Spleen (tissue), 11 donors: ENCODE results near the gene ASB13. TPM values are rescaled to one million over a fixed set of nuclear protein-coding genes. Genes with fewer than 3 reads are reported as not detected.
A peak's percentile ranks its signal among the peaks of the same experiment; 100 is the strongest.

ENCODE experiments used
- DNase-seq: peaks from one replicate; pipeline ENCODE4 v3.0.0-alpha.2; 2020
- H3K27ac ChIP-seq, 8 donors: fragments of 200-600 bp; sonication (generic) in 7 of 8; 1 replicate in 4 of 8; 2 replicates in 4 of 8; pipeline versions ENCODE4 v1.5.0 to v1.8.0; 2016 to 2021; ENCODE audit warnings: inconsistent platforms in 4 of 8, mild to moderate bottlenecking in 4 of 8, moderate library complexity in 1 of 8
- H3K27me3 ChIP-seq, 7 donors: fragments of 200-600 bp; sonication (generic) in 6 of 7; replicated peaks in 1 of 7; 1 replicate in 4 of 7; 2 replicates in 3 of 7; pipeline versions ENCODE4 v1.5.0 to v1.8.0; 2016 to 2021; ENCODE audit warnings: inconsistent platforms in 3 of 7, mild to moderate bottlenecking in 1 of 7
- H3K36me3 ChIP-seq, 6 donors: fragments of 200-600 bp; sonication (generic) in 5 of 6; 1 replicate in 4 of 6; 2 replicates in 2 of 6; pipeline versions ENCODE4 v1.5.0 to v1.8.0; 2016 to 2021; ENCODE audit warnings: inconsistent platforms in 2 of 6
- H3K4me1 ChIP-seq, 6 donors: fragments of 200-600 bp; sonication (generic) in 5 of 6; 1 replicate in 3 of 6; 2 replicates in 3 of 6; pipeline versions ENCODE4 v1.5.0 to v1.8.0; 2016 to 2021; ENCODE audit warnings: inconsistent platforms in 3 of 6
- H3K4me3 ChIP-seq, 8 donors: fragments of 200-600 bp; sonication (generic) in 7 of 8; 1 replicate in 4 of 8; 2 replicates in 4 of 8; pipeline versions ENCODE4 v1.5.0 to v1.8.0; 2016 to 2021; ENCODE audit warnings: inconsistent platforms in 4 of 8, mild to moderate bottlenecking in 4 of 8, moderate library complexity in 2 of 8
- H3K9me3 ChIP-seq, 8 donors: fragments of 200-600 bp; sonication (generic) in 7 of 8; 1 replicate in 4 of 8; 2 replicates in 4 of 8; pipeline versions ENCODE4 v1.5.0 to v1.8.0; 2016 to 2021; ENCODE audit warnings: inconsistent platforms in 4 of 8
- POLR2A ChIP-seq, 3 donors: fragments of 450-650 bp; IDR thresholded peaks; one replicate each; pipeline ENCODE4 v1.5.1; 2017; ENCODE audit warnings: antibody characterized with exemption in 3 of 3, mild to moderate bottlenecking in 1 of 3
- POLR2AphosphoS5 ChIP-seq, 3 donors: sonication (generic); formaldehyde crosslinking; IDR thresholded peaks; one replicate each; pipeline ENCODE4 v1.5.1; 2017; ENCODE audit warnings: antibody characterized with exemption in 3 of 3
- WGBS, 5 donors: extraction: QIAGEN DNeasy Blood & Tissue Kit in 3 of 5; methylation state at CpG; one replicate each; pipeline versions ENCODE4 v1.1.5 to v1.1.7; 2013 to 2018; 5-methylcytosine and 5-hydroxymethylcytosine counted together
- intact Hi-C: fragments of 100-400 bp; cut with DNase I; formaldehyde crosslinking; loops from one replicate; pipeline ENCODE4 v1.15.0; 2023; ENCODE audit warnings: low total_unique reads
- polyA plus RNA-seq, 3 donors: library from polyadenylated mRNA; stranded (reverse); fragments of 200-250 nt; gene quantifications; one replicate each; pipeline ENCODE4 v1.2.1, GENCODE V29; 2013
- total RNA-seq, 7 donors: library from RNA; depleted of rRNA in 3 of 7; stranded (reverse); fragments of >200 nt in 3 of 7; fragmentation: NEBNext Ultra II Directional in 4 of 7; extraction: Animal tissue kit (Norgen Biotek cat#: 25700) in 4 of 7; gene quantifications; one replicate each; pipeline versions ENCODE4 v1.1.0 to v1.2.1, GENCODE V29; 2016 to 2021
- TF ChIP-seq, protein P1 (sequence below), 11 experiments: fragments of 200-600 bp in 7 of 11; fragments of 450-650 bp in 4 of 11; sonication (generic) in 4 of 11; IDR thresholded peaks in 8 of 11; conservative IDR thresholded peaks in 3 of 11; 1 replicate in 7 of 11; 2 replicates in 4 of 11; pipeline versions ENCODE4 v1.4.0 to v1.8.0; 2016 to 2021; ENCODE audit warnings: antibody characterized with exemption in 11 of 11, inconsistent platforms in 4 of 11, mild to moderate bottlenecking in 1 of 11
- donor health status: healthy with polysubstance abuse.
- donor health status: DM: no; HTN: no; CAD: no; lungs with moderate emphysema.
- donor health status: DM: no; HTN: no; CAD: no.
- donor health status: Bipolar disorder and iron deficiency.
- donor health status: healthy.
- donor health status: DM: no; HTN: no; CAD: no.
- donor health status: DM: yes; HTN: yes; CAD: no.

ASB13 gene
- total and polyA plus RNA-seq, 10 donors = 17.0 to 29.6 (median 21.8) TPM

DNA sequence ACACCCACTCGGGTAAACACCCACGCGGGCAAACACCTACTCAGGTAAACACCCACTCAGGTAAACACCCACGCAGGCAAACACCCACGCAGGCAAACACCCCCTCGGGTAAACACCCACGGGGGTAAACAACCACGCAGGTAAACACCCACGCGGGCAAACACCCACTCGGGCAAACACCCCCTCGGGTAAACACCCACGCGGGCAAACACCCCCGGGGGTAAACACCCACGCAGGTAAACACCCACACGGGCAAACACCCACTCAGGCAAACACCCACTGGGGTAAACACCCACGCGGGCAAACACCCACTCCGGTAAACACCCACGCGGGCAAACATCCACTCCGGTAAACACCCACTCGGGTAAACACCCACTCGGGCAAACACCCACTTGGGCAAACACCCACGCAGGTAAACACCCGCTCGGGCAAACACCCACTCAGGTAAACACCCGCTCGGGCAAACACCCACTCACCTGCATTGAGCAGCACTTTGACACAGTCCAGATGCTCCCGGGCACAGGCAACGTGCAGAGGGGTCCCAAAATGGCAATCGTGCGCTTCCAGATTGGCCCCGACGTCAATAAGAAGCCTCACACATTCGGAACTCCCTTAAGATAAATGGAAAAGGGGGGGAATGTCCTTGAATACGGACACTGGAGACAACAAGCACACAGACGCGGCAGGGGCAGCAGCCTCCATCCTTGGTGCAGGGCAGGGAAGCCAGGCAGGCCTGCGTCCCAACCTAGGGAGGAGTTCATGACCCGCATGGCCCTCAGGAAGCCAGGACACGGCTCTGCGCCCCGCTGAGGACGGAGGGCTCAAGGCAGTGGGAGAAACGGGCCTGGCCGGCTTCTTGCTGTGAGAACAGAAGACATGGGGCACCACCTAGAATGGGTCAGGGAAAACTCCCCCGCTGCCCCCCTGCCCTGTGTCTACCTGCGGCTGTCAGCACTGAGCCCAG, 17.6 kb downstream of the ASB13 start:
- no peaks in the 10 kb centered on the region for H3K27me3 ChIP-seq
- no peaks in the 10 kb centered on the region for H3K9me3 ChIP-seq
- H3K36me3 ChIP-seq = peaks cover 0 to 67% (median 0%) of the 10 kb centered on the region in 6 donors
- WGBS, 5 donors = 89 to 95% (median 93%) methylated on average over 36 to 50 of the region's 50 CpGs
- intact Hi-C loops = no loop called here
- peak; percentile 75 for DNase-seq
- TF ChIP-seq, protein P1, sequence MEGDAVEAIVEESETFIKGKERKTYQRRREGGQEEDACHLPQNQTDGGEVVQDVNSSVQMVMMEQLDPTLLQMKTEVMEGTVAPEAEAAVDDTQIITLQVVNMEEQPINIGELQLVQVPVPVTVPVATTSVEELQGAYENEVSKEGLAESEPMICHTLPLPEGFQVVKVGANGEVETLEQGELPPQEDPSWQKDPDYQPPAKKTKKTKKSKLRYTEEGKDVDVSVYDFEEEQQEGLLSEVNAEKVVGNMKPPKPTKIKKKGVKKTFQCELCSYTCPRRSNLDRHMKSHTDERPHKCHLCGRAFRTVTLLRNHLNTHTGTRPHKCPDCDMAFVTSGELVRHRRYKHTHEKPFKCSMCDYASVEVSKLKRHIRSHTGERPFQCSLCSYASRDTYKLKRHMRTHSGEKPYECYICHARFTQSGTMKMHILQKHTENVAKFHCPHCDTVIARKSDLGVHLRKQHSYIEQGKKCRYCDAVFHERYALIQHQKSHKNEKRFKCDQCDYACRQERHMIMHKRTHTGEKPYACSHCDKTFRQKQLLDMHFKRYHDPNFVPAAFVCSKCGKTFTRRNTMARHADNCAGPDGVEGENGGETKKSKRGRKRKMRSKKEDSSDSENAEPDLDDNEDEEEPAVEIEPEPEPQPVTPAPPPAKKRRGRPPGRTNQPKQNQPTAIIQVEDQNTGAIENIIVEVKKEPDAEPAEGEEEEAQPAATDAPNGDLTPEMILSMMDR (IDR thresholded peaks at IDR 0.05 in 8 of 11, conservative IDR thresholded peaks at IDR 0.05 in 3 of 11) = no peak
- TF ChIP-seq POLR2A (IDR thresholded peaks at IDR 0.05) (no peak), POLR2AphosphoS5 (IDR thresholded peaks at IDR 0.05) (no peak)
- H3K4me3 ChIP-seq = no peak overlapping the region
- peaks cover 3 to 34% (median 20%) of the 10 kb centered on the region in 6 donors for H3K4me1 ChIP-seq
- H3K27ac ChIP-seq = no peak overlapping the region

DNA sequence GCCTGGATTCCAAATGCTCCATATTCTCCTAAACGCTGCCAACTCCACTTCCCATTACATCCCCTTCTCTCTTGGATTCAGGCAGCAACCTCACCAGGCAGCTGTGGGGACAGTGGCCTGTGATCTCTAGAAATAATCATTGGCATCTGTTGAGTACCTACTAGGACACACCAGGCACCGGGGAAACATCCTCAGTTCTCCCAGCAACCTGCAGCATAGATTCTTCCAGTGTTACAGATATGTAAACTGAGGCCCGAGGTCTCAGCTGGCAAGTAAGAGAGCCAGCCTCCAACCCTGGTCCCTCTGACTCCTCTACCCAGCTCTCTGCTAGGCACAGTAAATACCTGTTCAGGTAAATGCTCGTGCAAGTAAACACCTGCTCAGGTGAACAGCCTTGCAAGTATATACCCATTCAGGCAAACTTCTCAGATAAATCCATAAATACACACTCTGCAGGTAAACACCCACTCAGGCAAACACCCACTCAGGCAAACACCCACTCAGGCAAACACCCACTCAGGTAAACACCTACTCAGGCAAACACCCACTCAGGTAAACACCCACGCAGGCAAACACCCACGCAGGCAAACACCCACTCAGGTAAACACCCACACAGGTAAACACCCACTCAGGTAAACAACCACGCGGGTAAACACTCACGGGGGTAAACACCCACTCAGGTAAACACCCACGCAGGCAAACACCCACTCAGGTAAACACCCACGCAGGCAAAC, 18.7 kb downstream of the ASB13 start:
- Histone ChIP-seq H3K36me3 (peaks cover 0 to 65% (median 0%) of the 10 kb centered on the region in 6 donors), H3K4me3 (no peak overlapping the region), H3K27me3 (no peaks in the 10 kb centered on the region), H3K27ac (peak overlapping the region in 1 of 8 donors; percentile 66), H3K9me3 (no peaks in the 10 kb centered on the region), H3K4me1 (peaks cover 3 to 42% (median 25%) of the 10 kb centered on the region in 6 donors)
- TF ChIP-seq, protein P1 (IDR thresholded peaks at IDR 0.05 in 8 of 11, conservative IDR thresholded peaks at IDR 0.05 in 3 of 11) = no peak
- TF ChIP-seq POLR2A (IDR thresholded peaks at IDR 0.05) = no peak
- DNase-seq = peak; percentile 33
- WGBS, 5 donors = 89 to 95% (median 91%) methylated on average over 10 to 11 of the region's 11 CpGs
- intact Hi-C loops = no loop called here

DNA sequence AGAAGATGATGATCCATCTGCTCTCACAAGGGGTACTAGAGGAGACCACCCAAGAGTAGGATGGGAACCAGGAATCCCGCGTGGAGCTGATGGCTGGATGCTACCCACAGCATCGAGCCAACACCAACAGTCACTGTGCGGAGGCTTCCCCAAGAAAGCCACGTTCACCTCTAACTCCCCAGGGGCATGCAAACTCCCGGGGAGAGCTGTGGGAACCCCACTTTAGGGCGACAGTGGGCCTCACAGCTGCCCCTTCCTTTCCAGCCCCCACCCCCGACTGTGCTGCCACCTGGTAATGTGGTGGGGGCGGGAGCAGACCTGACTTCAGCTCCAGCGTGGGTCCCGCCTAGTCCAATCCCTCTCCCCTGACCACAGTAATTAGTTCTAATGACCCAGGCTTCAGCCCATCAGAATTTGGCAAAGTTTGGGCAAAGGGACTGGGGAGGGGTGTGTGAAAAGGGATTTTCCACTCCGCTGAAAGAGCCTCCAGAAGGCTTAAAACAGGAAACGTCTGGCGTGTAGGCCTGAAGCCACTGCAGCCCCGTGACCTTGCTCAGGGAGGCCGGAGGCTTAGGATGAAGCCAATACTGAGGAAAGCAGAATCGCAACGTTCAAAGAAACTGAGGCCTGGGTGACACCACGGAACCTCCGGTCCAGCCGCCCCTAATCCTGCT, 20.3 kb downstream of the ASB13 start:
- 35 to 58% (median 56%) methylated on average over 17 to 21 of the region's 21 CpGs for WGBS, 5 donors
- intact Hi-C loops = no loop called here
- Histone ChIP-seq H3K4me3 (no peak overlapping the region), H3K4me1 (peaks cover 3 to 42% (median 25%) of the 10 kb centered on the region in 6 donors), H3K27ac (peak overlapping the region; percentile 42 to 79 (median 66)), H3K36me3 (peaks cover 0 to 70% (median 5%) of the 10 kb centered on the region in 6 donors), H3K9me3 (no peaks in the 10 kb centered on the region), H3K27me3 (no peaks in the 10 kb centered on the region)
- DNase-seq = peak; percentile 70
- TF ChIP-seq POLR2A (IDR thresholded peaks at IDR 0.05) (no peak), POLR2AphosphoS5 (IDR thresholded peaks at IDR 0.05) (peak in 2 of 3 donors; percentile 41 to 45)
- TF ChIP-seq, protein P1 (IDR thresholded peaks at IDR 0.05 in 8 of 11, conservative IDR thresholded peaks at IDR 0.05 in 3 of 11) = no peak
